Right renal pelvis (tissue), 4 donors: Measurements from ENCODE around the gene MYO15B. TPM values are rescaled to one million over a fixed set of nuclear protein-coding genes. Genes with fewer than 3 reads are reported as not detected.

Experiments used
- DNase-seq, 4 donors: peaks; one replicate each; pipeline ENCODE4 v3.0.0-alpha.2; 2013; ENCODE audit warnings: low read depth in 4 of 4, low spot score in 3 of 4, missing footprints in 1 of 4
- polyA plus RNA-seq, 4 donors: library from polyadenylated mRNA; unstranded; fragments of 120-200 nt; gene quantifications; one replicate each; pipeline ENCODE4 v1.2.1, GENCODE V29; 2013; ENCODE audit not compliant: insufficient read length in 4 of 4

MYO15B gene
- polyA plus RNA-seq, 4 donors: 97.6 to 182 (median 151) TPM

DNA sequence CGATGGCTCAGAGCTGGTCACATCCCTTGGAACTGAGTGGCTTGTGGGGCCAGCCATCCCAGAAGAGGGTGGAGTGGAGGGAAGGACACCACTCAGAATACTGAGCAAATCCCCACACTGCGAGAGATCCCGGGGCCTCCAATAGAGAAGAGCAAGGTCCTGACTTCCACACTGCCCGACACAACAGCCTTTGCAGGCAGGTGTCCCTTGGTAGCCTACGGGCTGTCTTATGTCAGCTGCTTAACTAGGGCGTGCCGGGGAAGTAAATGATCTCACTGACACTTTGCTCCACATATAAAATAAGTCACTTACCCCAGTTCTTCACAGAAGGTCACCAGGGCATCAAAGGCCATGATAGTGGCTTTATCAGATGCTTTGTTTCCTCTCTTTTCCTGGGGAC, 63.3 kb downstream of the MYO15B start:
- DNase-seq: no peak

DNA sequence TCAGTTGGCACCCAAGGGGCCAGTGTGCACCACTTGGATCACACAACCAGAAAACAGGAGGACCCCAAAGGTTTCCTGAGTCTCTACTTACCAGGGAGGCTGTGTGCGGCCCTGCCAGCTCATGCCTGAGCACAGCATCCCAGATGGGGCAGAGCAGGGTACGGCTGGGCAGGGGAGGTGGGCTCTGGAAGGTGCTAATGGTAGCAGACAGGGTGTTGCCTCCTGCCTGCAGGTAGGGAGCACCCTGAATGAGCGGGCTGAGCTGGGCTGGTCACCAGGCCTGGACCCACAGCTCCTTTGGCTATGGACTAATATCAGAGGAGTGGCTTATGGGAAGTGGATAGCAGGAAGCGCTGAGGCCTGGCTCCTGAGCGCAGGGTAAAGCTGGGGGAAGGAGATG, 64.7 kb downstream of the MYO15B start:
- no peak for DNase-seq

DNA sequence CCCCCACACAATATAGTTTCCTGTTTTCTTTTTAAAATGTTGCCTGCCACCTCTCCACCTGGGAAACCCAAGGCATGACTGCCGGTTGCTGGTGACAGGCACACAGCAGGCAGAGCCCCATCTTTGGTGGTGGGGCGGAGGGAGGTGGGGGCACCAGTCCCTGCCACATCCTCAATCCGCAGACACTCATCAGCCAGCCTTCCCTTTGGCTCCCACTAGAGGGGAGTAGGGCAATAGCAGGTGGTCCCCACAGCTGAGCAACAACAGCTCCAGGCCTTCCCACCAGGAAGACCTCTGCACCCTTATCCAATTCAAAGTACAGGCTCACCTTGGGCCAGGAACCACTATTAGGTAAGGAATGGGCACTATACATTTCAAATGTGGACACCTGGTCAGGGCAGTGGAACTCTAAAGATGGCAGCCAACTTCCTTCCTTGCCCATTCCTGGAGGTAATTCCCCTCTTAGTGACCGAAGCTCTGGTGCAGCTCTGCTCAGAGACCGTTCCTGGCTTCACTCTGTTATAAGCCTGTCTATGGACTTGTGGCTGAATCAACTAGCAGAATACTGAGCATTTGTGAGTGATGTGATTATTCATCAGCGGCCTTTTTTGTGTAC, 65.4 kb downstream of the MYO15B start:
- no peak for DNase-seq

DNA sequence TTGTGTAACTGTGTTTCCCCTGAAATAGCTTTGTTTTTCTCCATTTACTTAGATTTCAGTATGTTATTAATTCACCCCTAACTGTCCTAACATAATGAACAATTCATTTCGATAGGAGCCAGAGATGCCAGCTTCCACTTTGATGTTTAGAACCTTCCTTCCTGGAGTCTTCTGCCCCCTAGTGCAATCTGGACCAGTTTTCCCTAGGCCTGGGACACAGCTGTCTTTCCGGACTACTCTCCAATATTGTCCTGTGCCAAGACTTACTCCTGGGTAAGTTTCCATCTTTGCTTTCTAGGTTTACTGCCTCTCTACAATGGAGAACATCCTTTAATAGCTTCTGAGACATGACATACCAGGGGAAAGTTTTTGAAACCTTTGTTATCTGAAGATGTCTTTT, 66.6 kb downstream of the MYO15B start:
- DNase-seq: no peak

DNA sequence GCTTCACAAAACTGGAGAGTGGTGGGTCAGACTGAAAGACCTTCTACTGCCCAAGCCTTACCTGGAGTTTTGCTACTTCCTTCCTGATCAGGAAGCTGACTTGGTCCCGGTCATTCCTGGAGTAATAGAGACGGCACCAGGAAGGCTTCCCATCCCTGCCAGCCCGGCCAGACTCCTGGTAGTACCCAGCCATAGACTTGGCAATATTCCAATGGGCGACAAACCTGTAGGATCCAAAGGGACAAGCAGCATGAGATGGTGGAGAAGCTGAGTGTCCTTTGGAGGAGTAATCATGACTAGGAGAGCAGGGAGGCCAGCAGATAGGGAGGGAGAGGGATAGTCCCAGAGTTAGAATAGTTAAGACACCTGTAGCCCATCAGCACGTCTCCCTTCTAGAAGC, 70.6 kb downstream of the MYO15B start:
- no peak for DNase-seq

DNA sequence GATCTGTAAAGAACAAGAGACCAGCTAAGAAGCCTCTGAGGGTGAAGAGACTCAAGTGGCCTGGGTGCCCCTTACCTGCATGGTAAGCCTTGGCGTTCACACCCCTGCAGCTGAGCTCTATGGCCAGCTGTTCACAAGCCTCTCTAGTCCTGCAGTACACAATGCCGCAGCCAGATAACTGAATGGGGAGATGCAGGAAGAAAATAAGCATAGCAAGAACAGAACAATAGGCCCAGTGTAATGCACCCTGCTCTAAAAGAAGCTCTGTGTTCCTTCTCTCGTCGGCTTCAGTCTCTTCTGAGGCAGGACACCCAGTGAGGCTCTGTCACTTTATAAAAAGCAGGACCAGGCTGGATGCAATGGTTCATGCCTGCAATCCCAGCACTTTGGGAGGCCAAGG, 73.9 kb downstream of the MYO15B start:
- no peak for DNase-seq

DNA sequence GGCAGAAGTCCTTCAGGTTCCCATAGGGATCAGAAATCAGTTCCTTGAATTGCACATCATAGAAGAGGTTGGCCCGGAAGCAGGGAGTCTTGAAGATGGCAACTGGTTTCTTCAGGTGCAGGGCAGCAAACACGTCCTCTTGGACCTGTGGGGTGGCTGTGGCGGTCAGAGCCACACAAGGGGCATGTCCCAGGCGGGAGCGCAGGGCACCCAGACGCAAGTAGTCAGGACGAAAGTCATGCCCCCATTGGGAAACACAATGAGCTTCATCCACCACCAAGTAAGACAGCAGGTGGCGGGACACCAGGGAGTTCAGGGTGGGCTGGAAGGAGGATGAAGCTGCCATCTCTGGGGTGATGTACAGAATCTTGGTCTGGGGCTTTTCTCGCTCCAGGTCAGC, 74.9 kb downstream of the MYO15B start:
- no peak for DNase-seq

DNA sequence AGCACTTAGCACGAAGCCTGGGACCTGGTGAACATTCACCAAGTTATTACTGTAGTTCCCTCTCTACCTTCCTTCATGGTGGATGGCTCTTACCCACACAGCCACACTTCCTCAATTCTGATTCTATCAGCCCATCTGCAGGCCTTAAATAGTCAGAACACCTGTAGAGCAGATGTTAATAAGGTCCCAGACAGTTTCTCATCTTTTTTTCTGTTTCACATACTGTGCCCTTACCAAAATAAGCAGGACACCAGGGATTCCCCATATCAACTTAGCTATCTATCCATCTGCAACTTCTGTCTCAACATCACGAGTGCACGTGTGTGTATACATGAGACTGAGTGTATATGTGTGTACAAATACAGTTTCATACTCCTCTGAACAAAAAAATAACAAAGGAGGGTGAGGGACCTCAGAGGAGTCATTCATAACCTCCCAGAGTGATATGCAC, 76.5 kb downstream of the MYO15B start:
- DNase-seq: no peak

DNA sequence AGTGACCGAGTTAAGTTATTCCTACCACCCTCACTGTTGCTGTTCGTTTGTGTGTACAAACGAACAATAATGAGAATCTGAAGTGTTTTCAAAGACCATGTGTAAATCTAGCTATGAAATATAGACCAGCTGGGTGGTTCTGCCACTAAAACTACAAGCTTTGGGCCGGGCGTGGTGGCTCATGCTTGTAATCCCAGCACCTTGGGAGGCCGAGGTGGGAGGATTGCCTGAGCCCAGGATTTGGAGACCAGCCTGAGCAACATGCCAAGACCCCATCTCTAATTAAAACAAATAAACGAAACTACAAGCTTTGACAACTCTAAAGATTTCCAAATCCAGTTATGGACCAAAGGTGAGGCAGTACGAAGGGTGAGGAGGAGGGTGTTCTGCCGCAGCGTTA, 78.4 kb downstream of the MYO15B start:
- no peak for DNase-seq

DNA sequence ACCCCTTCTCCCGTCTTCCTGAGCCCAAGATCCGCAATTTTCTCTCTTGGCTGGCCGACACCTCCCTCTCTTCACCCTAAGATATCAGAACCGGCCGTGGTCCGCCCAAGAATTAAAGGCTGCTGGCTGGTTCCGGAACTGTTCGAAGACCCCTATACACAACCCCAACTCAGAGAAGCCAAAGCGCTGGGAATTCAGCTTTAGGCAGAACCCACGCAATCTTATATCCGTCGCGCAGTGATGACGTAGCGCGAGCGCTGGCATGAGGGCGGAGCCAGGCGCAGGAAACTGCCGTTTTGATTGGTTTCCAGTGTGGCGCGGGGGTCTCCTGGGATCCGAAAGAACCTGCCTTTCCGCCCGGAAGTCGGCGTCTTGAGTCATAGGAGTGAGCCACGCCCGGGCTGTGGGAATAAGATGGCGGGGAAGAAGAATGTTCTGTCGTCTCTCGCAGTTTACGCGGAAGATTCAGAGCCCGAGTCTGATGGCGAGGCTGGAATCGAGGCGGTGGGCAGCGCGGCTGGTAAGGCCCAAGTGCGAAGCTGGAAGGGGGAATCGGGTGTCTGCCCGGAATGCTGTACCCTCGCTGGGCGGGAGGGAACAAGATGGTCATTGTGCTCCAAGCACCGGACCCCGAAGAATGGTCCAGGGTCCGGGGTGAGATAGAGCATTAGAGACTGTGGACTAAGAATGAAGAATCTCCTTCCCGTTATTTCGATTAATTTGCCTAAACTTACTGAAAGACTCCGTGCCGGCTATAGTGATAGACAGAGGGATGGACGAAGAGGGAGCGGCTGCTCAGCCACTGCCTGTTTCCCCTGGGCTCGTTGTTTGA, 79.6 kb downstream of the MYO15B start, which contains the start of the genes RECQL5 and SAP30BP:
RECQL5 (minus strand) TSS at position 196 of the 832 bp plus-strand sequence. CDS start 597 bp downstream, outside the sequence.
SAP30BP (plus strand) TSS at position 380 of the 832 bp plus-strand sequence; CDS start at position 415, 35 bp downstream.
- peak; percentile 98 to 99 (median 98) for DNase-seq

DNA sequence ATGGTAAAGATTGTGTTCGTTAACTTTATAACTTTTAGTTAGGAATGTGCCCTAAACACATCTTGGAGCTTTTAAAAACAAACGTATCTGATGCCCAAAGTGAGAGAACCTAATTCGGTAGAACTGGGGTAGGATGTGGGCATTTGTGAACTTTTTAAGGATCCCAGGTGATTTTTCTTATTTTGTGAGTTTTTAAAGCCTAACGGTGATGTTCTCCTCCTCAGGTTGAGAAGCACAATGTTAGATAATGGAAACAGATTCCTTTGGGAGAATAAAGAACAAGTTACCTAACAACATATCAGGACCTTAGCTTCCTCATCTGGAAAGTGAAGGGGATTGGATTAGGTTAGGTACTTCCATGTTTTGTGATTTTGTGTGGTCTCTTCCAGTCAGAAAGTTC, 80.2 kb downstream of the MYO15B start:
- DNase-seq: no peak

DNA sequence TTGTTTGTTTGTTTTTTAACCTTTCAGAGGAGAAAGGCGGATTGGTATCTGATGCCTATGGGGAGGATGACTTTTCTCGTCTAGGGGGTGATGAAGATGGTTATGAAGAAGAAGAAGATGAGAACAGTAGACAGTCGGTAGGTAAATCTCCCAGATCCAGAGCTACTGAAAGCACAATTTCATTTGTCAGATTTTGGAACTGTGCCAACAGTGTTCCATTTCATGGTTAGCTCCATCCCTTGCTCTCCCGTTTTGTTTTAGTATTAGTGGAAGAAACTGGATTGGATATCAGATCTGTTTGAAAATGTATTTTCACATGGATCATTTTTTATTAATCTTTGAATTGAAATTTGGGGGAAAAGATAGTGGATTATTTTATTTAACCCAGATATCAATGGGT, 80.9 kb downstream of the MYO15B start:
- DNase-seq: no peak

DNA sequence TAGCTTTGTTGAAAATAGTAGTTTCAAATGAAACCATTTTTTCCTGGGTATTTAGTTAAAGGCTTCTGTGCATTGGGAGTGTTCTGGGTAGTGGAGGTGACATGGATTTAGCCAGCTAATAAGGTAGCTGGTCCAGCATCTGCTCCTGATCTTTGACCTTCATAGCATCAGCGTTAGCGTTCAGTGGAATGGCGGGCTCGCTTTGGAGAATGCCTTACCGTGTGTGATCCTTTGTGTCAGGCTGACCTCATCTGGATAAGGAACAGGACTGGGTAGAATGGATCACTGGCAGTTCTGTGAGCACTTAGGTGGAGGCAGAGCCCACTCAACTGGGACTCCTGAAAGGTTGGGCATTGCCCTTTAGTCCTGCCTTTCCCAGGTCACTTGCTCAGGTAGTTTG, 83.3 kb downstream of the MYO15B start:
- no peak for DNase-seq

DNA sequence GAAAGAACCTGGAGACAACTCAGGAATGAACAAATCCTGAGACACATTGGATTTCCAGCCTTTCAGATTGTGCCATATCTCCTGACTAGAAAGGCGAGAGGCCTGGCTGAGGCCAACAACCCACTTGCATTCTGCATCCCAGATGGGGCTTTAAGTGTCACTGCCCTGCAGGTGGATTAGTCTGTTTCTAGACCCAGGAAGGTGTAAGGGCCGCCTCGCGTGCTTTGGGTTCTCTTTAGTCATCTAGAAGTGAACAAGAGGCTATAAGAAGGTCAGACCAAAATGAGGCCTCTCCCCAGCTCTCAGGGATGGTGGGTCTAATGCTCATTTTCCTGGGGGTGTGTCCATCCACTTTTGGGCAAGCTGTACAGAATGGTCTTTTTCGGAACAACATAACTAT, 84.4 kb downstream of the MYO15B start:
- DNase-seq: no peak

DNA sequence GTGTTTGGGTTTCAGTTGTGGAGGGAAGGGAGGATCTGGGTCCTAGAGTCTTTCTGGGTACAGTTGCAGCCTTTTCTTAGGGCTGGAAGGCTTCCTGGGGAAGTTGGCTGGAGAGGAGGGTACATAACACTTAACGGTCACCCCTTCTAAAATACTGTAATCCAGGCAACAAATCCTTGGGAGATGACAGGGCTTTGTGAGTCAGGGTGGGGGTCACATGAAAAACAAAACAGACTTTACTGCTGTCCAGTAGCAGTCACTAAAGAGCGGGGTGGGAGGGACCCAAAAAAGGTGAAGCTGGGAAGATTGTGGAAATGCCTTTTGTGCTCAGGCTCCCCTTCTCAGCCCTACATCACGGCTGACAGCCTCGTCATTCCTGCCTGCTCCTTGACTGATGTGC, 85.9 kb downstream of the MYO15B start:
- DNase-seq: no peak

Other genes starting within 250 kb of the MYO15B start
- 100 to 1,000 TPM in 3 of 4 donors, 10 to 100 TPM in 1; 99.6 to 118 (median 110) TPM for gene GRB2, start 182.1 kb upstream of the MYO15B start, polyA plus RNA-seq
- gene TMEM94, start 131.2 kb upstream of the MYO15B start, polyA plus RNA-seq: 10 to 100 TPM; 77.7 to 99.0 (median 81.1) TPM
- 10 to 100 TPM; 33.6 to 35.2 (median 34.0) TPM for gene CASKIN2, start 72.3 kb upstream of the MYO15B start, polyA plus RNA-seq
- 10 to 100 TPM; 38.9 to 49.2 (median 48.1) TPM for gene TSEN54, start 71.3 kb upstream of the MYO15B start, polyA plus RNA-seq
- gene LLGL2, start 62.1 kb upstream of the MYO15B start, polyA plus RNA-seq: 10 to 100 TPM; 50.2 to 77.0 (median 55.8) TPM
- gene SMIM5, start 45.6 kb downstream of the MYO15B start, polyA plus RNA-seq: 1 to 10 TPM; 4.0 to 9.1 (median 6.2) TPM
- 10 to 100 TPM; 33.7 to 46.5 (median 38.7) TPM for gene RECQL5, start 79.4 kb downstream of the MYO15B start, polyA plus RNA-seq
- gene SAP30BP, start 79.5 kb downstream of the MYO15B start, polyA plus RNA-seq: 100 to 1,000 TPM in 2 of 4 donors, 10 to 100 TPM in 2; 96.9 to 103 (median 100) TPM
- 10 to 100 TPM in 3 of 4 donors, 1 to 10 TPM in 1; 8.9 to 15.0 (median 12.2) TPM for gene ITGB4, start 133.7 kb downstream of the MYO15B start, polyA plus RNA-seq
- gene GALK1, start 177.4 kb downstream of the MYO15B start, polyA plus RNA-seq: 10 to 100 TPM; 22.7 to 47.6 (median 23.8) TPM
- 10 to 100 TPM; 34.5 to 39.2 (median 35.8) TPM for gene UNK, start 197.0 kb downstream of the MYO15B start, polyA plus RNA-seq